ENCODE data around the gene ZNF512.

The ZNF512 gene

DNA sequence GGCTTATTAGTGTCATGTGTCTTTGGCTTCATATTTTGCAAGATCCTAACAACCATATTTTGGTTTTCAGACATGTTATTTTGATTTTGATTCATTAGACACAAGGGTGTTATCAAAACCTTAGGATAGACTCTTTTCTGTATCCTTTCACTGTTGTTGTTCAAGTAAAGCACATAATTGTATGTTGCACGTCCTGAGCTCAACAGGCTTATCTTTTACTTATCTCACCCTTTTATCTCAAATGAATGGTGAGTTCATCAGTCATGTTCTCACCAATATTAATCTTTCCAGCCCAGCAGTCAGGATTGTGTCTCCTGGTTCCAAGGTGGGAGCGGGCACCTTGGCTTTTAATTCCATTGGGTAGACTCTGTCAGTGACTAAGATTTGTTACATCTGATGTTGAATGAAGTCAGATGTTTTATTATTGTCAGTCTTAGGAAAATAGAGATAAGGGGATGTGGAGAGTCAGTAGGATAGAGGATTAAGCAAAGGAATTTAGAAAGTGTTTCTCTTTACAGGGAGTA is 57.9 kb downstream of the ZNF512 start:
- TF ChIP-seq, protein P1, sequence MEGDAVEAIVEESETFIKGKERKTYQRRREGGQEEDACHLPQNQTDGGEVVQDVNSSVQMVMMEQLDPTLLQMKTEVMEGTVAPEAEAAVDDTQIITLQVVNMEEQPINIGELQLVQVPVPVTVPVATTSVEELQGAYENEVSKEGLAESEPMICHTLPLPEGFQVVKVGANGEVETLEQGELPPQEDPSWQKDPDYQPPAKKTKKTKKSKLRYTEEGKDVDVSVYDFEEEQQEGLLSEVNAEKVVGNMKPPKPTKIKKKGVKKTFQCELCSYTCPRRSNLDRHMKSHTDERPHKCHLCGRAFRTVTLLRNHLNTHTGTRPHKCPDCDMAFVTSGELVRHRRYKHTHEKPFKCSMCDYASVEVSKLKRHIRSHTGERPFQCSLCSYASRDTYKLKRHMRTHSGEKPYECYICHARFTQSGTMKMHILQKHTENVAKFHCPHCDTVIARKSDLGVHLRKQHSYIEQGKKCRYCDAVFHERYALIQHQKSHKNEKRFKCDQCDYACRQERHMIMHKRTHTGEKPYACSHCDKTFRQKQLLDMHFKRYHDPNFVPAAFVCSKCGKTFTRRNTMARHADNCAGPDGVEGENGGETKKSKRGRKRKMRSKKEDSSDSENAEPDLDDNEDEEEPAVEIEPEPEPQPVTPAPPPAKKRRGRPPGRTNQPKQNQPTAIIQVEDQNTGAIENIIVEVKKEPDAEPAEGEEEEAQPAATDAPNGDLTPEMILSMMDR (IDR thresholded peaks at IDR 0.05; ENCODE audit: low read length, missing control alignments), result no peak
- no peak overlapping the region for H3K4me3 ChIP-seq (replicated peaks; ENCODE audit: low read depth, low read length)

DNA sequence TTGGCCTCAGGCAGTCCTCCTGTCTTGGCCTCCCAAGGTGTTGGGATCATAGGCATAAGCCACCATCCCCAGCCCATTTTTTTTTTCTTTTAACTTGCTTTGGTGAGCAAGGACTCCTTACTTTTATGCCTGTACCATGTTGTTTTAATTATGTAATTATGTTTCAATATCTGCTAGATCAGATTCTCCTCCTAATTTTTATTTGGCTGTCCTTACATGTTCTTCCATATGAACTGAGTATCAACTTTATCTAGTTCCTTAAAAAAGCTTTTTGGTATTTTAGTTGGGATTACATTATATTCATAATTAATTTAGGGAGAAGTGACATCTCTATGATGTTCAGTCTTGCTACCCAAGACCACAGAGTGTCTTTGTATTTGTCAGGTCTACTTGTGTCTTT is 62.4 kb downstream of the ZNF512 start:
- no peak for DNase-seq (ENCODE audit: low read depth)
- TF ChIP-seq, protein P1 (IDR thresholded peaks at IDR 0.05; ENCODE audit: low read length, missing control alignments), result no peak
- no peak overlapping the region for H3K4me3 ChIP-seq (replicated peaks; ENCODE audit: low read depth, low read length)

More for the DNA sequence above, 57.9 kb downstream of the ZNF512 start:
- DNase-seq (ENCODE audit: low read depth), result no peak

DNA sequence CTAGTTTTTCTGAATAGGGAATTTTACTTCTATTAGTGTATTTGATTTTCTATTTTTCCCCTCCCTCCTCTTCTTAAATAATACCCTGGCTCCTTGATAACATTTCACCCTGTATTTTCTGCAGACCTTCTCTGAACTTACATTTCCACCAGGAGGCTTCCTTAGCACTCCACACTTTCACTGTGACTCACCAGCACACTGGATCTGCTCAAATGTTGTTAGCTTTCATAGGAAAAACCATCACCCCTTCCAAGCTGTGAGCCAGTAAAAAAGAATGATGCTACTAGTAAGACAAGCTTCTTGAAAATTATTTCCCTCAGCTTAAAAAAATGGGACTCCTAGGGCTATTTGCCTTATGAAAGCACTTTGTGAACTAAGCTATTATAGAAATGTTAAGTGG is 64.4 kb downstream of the ZNF512 start:
- TF ChIP-seq, protein P1 (IDR thresholded peaks at IDR 0.05; ENCODE audit: low read length, missing control alignments), result no peak
- no peak overlapping the region for H3K4me3 ChIP-seq (replicated peaks; ENCODE audit: low read depth, low read length)
- no peak for DNase-seq (ENCODE audit: low read depth)

DNA sequence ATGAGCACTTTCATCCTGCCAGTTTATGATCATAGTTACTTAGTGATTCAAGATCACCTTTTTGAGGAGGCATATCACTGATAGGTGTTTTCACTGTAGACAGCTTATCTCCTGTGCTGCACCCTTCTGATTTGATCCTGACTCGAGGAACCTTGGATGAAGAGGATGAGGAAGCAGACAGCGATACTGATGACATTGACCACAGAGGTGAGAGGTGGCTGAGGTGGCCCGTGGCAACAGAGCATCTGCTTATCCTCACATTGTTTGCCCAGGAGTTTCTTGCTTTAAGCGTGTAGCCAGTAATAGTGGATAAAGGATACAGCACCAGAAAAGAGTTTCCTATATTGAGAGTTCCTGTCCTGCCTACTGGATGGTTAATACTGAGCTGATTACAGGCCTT is 64.9 kb downstream of the ZNF512 start:
- DNase-seq (ENCODE audit: low read depth), result no peak
- TF ChIP-seq, protein P1 (IDR thresholded peaks at IDR 0.05; ENCODE audit: low read length, missing control alignments), result no peak
- H3K4me3 ChIP-seq (replicated peaks; ENCODE audit: low read depth, low read length), result no peak overlapping the region

DNA sequence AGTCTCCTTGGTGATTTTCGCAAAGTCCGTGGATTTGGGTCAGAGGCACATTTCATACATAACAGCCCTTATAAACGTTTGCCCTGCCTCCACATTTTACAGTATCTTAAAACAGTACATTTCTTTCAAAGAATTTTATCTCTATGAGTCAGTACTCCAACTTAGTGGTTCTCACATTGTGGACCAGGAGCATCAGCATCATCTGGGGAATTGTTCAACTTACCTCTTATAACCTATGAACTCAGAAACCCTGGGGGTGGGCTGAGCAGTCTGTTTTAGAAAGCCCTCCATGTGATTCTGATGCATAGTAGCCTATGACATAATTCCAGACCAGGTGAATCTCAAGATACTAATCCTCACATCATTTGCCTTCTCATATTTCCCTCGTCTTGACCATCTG is 68.2 kb downstream of the ZNF512 start:
- no peak overlapping the region for H3K4me3 ChIP-seq (replicated peaks; ENCODE audit: low read depth, low read length)
- no peak for DNase-seq (ENCODE audit: low read depth)

DNA sequence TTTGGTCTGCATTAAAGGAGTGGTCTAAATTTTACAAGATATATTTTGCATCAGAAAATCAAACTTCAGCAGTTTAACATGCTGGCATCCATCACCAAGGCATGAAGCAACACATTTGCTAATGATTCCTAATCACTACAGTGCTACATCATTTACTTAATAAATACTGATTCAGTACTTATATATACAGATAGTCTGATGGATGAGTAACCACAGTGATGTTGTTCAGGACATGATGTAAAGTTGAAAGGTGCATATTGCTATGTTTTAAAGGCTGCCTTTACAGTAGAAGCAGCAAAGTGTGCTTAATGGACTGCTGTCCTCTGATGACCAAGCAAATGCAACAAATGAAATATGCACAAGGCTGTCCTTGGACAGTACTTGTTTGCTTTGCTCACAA is 69.5 kb downstream of the ZNF512 start:
- TF ChIP-seq, protein P1 (IDR thresholded peaks at IDR 0.05; ENCODE audit: low read length, missing control alignments), result no peak
- no peak for DNase-seq (ENCODE audit: low read depth)
- H3K4me3 ChIP-seq (replicated peaks; ENCODE audit: low read depth, low read length), result no peak overlapping the region

More for the DNA sequence above, 68.2 kb downstream of the ZNF512 start:
- TF ChIP-seq, protein P1 (IDR thresholded peaks at IDR 0.05; ENCODE audit: low read length, missing control alignments), result no peak

DNA sequence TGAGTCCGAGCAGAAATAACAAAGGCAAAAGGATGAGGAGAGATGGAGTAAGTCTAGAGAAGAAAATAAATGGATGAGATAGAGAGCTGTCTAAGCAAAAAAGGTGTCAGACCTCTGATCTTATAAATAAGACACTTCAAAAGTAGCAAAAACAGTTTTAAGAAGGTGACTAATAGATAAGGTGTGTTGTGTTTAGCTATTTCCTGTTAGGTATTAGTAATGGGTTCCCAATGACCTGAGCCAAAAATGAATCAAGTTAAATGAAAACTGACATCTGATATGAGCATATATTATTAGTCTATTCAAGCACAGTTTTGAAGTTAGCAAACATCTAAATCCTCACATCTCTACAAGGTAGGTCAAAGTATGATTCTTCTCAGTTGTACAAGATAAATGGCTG is 69.9 kb downstream of the ZNF512 start:
- TF ChIP-seq, protein P1 (IDR thresholded peaks at IDR 0.05; ENCODE audit: low read length, missing control alignments), result no peak

More for the DNA sequence above, 69.9 kb downstream of the ZNF512 start:
- no peak for DNase-seq (ENCODE audit: low read depth)
- H3K4me3 ChIP-seq (replicated peaks; ENCODE audit: low read depth, low read length), result no peak overlapping the region
